IPS-15b (cell line): ENCODE results near the gene HEATR5B.

Source experiments
- H3K27me3 ChIP-seq: one replicate; pipeline ENCODE4 v1.6.1; 2013; ENCODE audit warnings: low read length; ENCODE audit not compliant: control insufficient read depth, insufficient read depth
- H3K36me3 ChIP-seq: one replicate; pipeline ENCODE4 v1.6.1; 2013; ENCODE audit warnings: low read length; ENCODE audit not compliant: control insufficient read depth, insufficient read depth
- H3K4me1 ChIP-seq: one replicate; pipeline ENCODE4 v1.6.1; 2013; ENCODE audit warnings: mild to moderate bottlenecking, low read length; ENCODE audit not compliant: control insufficient read depth, insufficient read depth
- H3K4me3 ChIP-seq: one replicate; pipeline ENCODE4 v1.5.1; 2013; ENCODE audit warnings: low read depth, low read length
- H3K9ac ChIP-seq: one replicate; pipeline ENCODE4 v1.6.1; 2013; ENCODE audit warnings: low read depth, mild to moderate bottlenecking, low read length
- H3K9me3 ChIP-seq: one replicate; pipeline ENCODE4 v1.6.1; 2013; ENCODE audit warnings: mild to moderate bottlenecking, low read length; ENCODE audit not compliant: control insufficient read depth, insufficient read depth

The HEATR5B gene

DNA sequence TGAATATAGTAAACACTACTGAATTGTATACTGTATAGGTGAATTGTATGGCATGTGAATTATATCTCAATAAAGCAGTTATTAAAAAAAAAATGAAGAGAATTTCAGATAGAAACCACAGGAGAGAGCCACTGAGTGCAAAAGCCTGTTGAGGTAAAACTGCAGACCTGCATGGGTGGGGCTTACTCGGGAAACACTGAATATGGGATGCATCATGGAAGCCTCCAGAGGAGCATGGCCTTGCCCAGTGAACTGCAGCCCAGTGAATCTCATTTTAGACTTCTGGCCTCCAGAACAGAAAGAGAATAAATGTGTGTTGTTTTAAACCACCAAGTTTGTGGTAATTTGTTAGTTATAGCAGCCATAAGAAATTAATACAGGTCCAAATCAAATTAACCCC, 15.9 kb upstream of the HEATR5B start:
- Histone ChIP-seq H3K36me3 (no peaks in the 10 kb centered on the region), H3K27me3 (no peaks in the 10 kb centered on the region), H3K9ac (no peak overlapping the region), H3K9me3 (no peaks in the 10 kb centered on the region), H3K4me3 (no peak overlapping the region), H3K4me1 (no peaks in the 10 kb centered on the region)

DNA sequence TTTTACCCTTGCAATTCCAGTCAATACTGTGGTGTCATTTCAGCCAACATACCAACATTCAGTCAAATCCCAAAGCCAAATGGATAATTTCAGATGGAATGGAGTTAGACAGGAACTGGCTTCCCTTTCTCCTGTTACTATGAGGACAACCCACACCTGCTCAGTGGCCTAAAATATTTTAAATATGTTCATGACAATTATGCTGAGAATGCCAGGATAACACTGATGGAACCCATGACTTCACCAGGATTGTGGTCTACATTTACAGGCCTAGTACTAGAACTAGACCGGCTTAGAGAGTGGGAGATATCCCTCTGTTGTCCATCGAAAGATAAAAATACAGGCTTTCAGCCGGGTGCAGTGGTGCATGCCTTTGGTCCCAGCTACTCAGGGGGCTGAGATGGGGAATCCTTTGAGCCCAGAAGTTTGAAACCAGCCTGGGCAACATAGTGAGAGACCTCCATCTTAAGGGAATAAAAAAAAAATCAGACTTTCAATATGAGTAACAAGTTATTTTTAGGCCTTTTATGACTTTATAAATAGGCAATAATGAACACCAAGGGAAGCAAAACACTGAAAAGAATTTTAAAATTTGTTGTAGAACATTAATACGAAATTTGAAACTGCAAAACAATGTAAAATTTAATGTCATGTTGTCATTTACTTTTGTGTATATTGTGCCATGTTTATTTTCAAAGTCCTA, 14.4 kb upstream of the HEATR5B start:
- Histone ChIP-seq H3K36me3 (no peaks in the 10 kb centered on the region), H3K4me3 (no peak overlapping the region), H3K27me3 (no peaks in the 10 kb centered on the region)

DNA sequence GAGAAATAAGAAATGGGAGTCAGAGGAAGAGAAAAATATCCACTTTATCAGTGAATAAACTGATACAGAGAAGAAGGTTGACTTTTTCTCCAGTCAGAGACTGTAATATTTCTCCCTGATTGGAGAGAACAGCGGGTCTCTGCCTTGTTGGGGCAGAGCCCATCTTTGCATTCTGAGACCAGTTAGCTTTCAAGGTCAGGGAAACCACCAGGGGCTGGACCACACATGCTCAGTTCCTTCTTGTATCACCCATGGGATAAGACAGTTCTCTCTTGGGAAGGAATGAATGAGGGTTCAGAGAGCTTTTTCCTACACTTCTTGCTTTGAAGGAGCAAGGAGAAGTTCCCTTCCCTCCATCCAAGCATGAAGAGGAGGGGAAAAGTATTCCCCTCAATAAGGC, 12.4 kb upstream of the HEATR5B start:
- H3K4me3 ChIP-seq, result no peak overlapping the region
- no peaks in the 10 kb centered on the region for H3K36me3 ChIP-seq
- H3K9ac ChIP-seq, result no peak overlapping the region
- no peaks in the 10 kb centered on the region for H3K9me3 ChIP-seq
- H3K4me1 ChIP-seq, result no peaks in the 10 kb centered on the region
- no peaks in the 10 kb centered on the region for H3K27me3 ChIP-seq

More for the DNA sequence above, 14.4 kb upstream of the HEATR5B start:
- Histone ChIP-seq H3K9me3 (no peaks in the 10 kb centered on the region), H3K9ac (no peak overlapping the region), H3K4me1 (no peaks in the 10 kb centered on the region)

DNA sequence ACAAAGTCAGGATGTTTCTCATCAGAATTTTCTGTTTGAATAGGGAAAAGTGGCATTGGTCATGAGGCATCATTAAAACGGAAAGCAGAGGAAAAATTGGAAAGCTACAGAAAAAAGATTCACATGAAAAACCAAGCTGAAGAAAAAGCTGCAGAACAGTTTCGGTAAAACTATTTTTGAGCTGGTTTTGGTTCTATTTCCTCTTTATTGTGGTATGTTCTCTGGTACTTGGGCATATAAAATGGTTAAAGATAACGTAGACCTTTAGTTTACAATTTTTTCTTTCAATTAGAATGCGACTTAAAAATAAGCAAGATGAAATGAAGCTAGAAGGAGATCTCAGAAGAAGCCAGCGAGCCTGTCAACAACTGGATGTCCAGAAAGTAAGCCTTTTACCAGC, 7.7 kb upstream of the HEATR5B start:
- Histone ChIP-seq H3K27me3 (no peaks in the 10 kb centered on the region), H3K9me3 (no peaks in the 10 kb centered on the region), H3K36me3 (no peaks in the 10 kb centered on the region), H3K4me1 (no peaks in the 10 kb centered on the region), H3K9ac (no peak overlapping the region), H3K4me3 (no peak overlapping the region)

DNA sequence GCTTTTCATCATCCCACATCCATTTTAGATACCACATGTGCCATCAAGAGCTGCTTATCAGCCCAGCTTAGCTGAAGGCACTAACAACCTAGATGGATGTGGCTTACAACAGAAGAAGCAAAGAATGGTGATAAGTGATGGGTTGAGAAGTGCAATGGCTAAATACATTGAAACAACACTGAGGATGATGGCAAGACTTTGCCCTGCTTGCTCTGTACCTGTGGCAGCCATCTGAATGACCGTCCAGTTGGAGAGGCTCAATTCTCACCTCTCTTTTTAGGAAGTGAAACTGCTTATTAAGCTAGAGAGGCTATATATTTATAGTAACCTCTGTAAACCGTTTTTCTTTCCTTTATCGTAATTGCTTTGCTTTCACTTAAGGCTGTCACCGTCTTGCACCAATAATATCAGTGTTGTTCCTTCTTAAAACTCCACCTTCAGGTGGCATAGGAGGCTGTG, 5.9 kb upstream of the HEATR5B start:
- Histone ChIP-seq H3K9ac (no peak overlapping the region), H3K4me1 (no peaks in the 10 kb centered on the region), H3K36me3 (no peaks in the 10 kb centered on the region)

DNA sequence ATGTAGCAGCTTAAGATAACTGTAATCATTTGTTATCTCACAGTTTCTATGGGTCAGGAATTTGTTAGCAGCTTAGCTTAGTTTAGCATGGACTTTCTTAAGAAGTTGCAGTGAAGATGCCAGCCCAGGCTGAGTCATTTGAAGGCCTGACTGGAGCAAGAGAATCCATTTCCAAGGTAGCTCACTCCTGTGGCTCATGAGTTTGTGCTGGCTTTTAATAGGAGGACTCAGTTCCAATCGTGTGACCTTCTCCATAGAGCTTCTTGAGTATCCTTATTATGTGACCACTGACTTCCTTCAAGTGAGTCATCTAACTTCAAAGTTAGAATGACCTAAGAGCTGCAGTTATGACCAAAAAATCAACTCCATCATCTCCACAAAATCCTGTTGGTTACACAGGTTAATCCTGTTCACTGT, 1.6 kb upstream of the HEATR5B start:
- H3K4me3 ChIP-seq, result no peak overlapping the region

More for the DNA sequence above, 5.9 kb upstream of the HEATR5B start:
- Histone ChIP-seq H3K27me3 (no peaks in the 10 kb centered on the region), H3K9me3 (no peaks in the 10 kb centered on the region), H3K4me3 (no peak overlapping the region)

DNA sequence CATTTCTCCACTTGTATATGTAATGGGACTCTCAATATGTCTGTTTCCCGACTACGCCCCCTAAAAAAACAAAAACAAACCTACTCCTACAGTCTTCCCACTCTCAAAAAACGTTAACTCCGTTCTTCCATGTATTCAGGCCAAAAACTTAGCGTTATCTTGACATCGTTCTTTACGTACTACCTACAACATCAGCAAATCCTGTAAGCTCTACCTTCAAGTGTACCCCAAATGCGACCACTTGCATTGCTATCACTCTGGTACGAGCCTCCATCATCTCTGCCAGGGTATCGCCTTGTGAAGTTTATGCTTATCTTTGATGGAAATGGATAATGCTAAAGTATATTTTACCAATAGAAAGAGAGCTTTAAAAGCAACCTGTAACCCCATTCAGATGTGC, 625 bp upstream of the HEATR5B start:
- Histone ChIP-seq H3K9ac (peak overlapping the region; percentile 40), H3K36me3 (no peaks in the 10 kb centered on the region), H3K4me1 (no peaks in the 10 kb centered on the region), H3K9me3 (no peaks in the 10 kb centered on the region), H3K27me3 (no peaks in the 10 kb centered on the region), H3K4me3 (peak overlapping the region; percentile 89)

More for the DNA sequence above, 1.6 kb upstream of the HEATR5B start:
- Histone ChIP-seq H3K4me1 (no peaks in the 10 kb centered on the region), H3K9ac (no peak overlapping the region), H3K36me3 (no peaks in the 10 kb centered on the region), H3K9me3 (no peaks in the 10 kb centered on the region), H3K27me3 (no peaks in the 10 kb centered on the region)

DNA sequence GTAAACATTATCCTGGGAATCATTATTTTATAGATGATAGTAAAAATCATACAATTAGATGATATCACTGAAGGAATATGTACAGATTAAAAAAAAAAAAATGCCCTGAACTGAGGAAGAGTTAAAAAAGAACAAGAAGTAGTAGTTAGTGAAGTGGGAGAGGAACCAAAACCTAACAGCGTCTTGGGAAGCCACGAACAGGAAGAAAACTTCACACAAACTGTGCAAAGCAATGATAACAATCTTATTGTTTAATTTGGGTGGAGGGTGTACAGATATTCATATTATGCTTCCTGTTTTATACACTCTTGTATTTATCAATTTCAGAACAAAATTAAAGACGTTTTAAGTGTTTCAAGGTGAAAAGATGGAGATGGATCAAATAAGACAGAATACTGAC, 3.5 kb downstream of the HEATR5B start:
- peaks cover 3% of the 10 kb centered on the region for H3K36me3 ChIP-seq
- H3K4me3 ChIP-seq, result no peak overlapping the region
- H3K27me3 ChIP-seq, result no peaks in the 10 kb centered on the region
- no peaks in the 10 kb centered on the region for H3K4me1 ChIP-seq
- no peaks in the 10 kb centered on the region for H3K9me3 ChIP-seq
- H3K9ac ChIP-seq, result no peak overlapping the region

DNA sequence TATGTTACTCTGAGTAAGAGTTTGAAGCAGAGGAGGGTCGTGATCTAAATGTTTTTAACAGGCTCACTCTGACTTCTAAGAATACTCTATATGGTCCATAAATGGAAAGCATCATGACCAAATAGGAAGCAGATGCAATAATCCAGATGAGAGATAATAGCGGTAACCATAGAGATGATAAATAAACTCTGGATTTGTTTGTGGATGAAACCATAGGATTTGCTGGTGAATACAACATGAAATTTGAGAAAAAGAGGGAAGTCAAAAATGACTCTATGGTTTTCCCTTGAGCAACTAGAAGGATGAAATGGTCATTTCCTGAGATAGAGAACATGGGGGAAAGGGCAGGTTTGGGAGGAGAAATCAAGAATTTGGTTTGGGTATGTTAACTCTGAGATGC, 3.9 kb downstream of the HEATR5B start:
- Histone ChIP-seq H3K4me1 (no peaks in the 10 kb centered on the region), H3K4me3 (no peak overlapping the region), H3K9ac (no peak overlapping the region), H3K27me3 (no peaks in the 10 kb centered on the region), H3K36me3 (peaks cover 3% of the 10 kb centered on the region), H3K9me3 (no peaks in the 10 kb centered on the region)

DNA sequence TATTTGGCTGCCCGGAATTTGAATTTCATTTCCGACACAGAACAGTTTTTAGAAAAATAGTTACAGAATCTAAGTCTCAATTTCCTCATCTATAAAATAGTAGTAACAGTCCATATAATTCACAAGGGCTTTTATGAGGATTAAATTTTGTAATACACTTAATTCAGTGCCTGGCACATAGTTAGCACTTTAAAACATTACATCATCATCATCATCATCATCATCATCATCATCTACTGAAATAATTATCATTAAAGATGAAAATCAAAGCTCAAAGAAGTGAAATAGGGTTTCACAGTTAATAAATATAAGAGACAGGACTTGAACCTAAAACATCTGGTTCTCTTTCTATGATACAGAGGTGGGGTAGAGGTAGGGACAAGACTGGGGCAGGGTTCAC, 13.2 kb downstream of the HEATR5B start:
- no peaks in the 10 kb centered on the region for H3K9me3 ChIP-seq
- no peaks in the 10 kb centered on the region for H3K36me3 ChIP-seq
- H3K27me3 ChIP-seq, result no peaks in the 10 kb centered on the region
- H3K4me3 ChIP-seq, result no peak overlapping the region
- H3K9ac ChIP-seq, result no peak overlapping the region
- no peaks in the 10 kb centered on the region for H3K4me1 ChIP-seq

DNA sequence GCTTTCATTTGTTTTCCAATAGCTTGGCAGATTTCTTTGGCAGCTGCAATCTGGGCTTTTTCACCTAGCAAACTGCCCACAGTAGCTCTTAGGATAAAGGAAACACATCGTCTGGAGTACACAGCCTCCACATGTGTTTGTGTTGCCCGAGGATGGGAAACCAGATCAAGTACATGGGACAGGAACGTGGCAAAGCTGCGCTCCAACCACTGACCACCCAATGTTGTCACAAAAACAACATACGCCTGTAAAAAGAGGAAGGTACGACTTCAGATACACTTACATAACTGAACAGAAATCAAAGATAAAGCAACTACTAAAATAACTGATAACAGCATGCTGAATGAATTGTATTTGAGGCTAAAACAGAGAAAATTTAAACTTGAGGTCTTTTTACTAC, 15.5 kb downstream of the HEATR5B start:
- Histone ChIP-seq H3K36me3 (peaks cover 9% of the 10 kb centered on the region), H3K9me3 (no peaks in the 10 kb centered on the region), H3K27me3 (no peaks in the 10 kb centered on the region)

DNA sequence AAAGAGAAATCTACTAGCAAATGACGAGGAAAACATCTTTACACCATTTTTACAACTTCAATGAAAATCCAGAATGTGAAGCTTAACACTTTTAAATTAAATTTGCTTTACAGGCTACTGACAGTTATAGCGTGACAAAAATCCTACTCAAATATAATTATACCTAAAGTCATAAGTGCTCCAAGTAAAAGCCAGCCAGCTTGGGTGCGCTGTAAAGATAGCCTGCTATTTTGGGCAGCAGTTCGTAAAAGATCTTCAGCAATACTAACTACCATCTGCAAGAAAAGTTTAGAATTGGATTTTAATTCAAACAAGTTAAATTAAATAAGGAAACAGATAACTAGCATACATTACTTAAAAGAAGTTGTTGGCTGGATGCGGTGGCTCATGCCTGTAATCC, 22.4 kb downstream of the HEATR5B start:
- no peak overlapping the region for H3K4me3 ChIP-seq
- no peak overlapping the region for H3K9ac ChIP-seq
- H3K4me1 ChIP-seq, result no peaks in the 10 kb centered on the region
- H3K9me3 ChIP-seq, result no peaks in the 10 kb centered on the region
- H3K36me3 ChIP-seq, result peaks cover 9% of the 10 kb centered on the region
- no peaks in the 10 kb centered on the region for H3K27me3 ChIP-seq

More for the DNA sequence above, 15.5 kb downstream of the HEATR5B start:
- H3K4me1 ChIP-seq, result no peaks in the 10 kb centered on the region
- H3K4me3 ChIP-seq, result no peak overlapping the region
- H3K9ac ChIP-seq, result no peak overlapping the region
